GM18526 (cell line): ENCODE results near the gene SPATA21.

Experiments used
- POLR2A ChIP-seq: IDR thresholded peaks from 3 replicates; pipeline ENCODE4 v1.6.1; 2011; ENCODE audit not compliant: insufficient read length; ENCODE audit errors: extremely low read depth

The SPATA21 gene

GRCh38 chr1:16425125-16426025, 11.8 kb downstream of the SPATA21 start:
- no peak for TF ChIP-seq POLR2A

- TF ChIP-seq POLR2A = no peak
Measured at GRCh38 chr1:16422041-16422440, 15.2 kb downstream of the SPATA21 start.

- no peak for TF ChIP-seq POLR2A
Measured at GRCh38 chr1:16421201-16421600, 16.0 kb downstream of the SPATA21 start.

GRCh38 chr1:16420424-16421118, 16.7 kb downstream of the SPATA21 start:
- no peak for TF ChIP-seq POLR2A

- no peak for TF ChIP-seq POLR2A
Measured at GRCh38 chr1:16418823-16419425, 18.3 kb downstream of the SPATA21 start.

GRCh38 chr1:16413191-16413590, 24.0 kb downstream of the SPATA21 start:
- no peak for TF ChIP-seq POLR2A

- no peak for TF ChIP-seq POLR2A
Measured at GRCh38 chr1:16410803-16411202, 26.4 kb downstream of the SPATA21 start.

GRCh38 chr1:16409536-16410152, 27.6 kb downstream of the SPATA21 start:
- no peak for TF ChIP-seq POLR2A

- TF ChIP-seq POLR2A = no peak
Measured at GRCh38 chr1:16406868-16407267, 30.4 kb downstream of the SPATA21 start.

- no peak for TF ChIP-seq POLR2A
Measured at GRCh38 chr1:16405441-16405840, 31.8 kb downstream of the SPATA21 start.

GRCh38 chr1:16402742-16403141, 34.5 kb downstream of the SPATA21 start:
- no peak for TF ChIP-seq POLR2A

GRCh38 chr1:16398371-16398953, 38.8 kb downstream of the SPATA21 start:
- no peak for TF ChIP-seq POLR2A

GRCh38 chr1:16397120-16397519, 40.1 kb downstream of the SPATA21 start:
- TF ChIP-seq POLR2A = no peak

- TF ChIP-seq POLR2A = no peak
Measured at GRCh38 chr1:16396591-16396990, 40.6 kb downstream of the SPATA21 start.

- no peak for TF ChIP-seq POLR2A
Measured at GRCh38 chr1:16394977-16395376, 42.2 kb downstream of the SPATA21 start.
